ENCODE data around the gene RELL2. TPM values are rescaled to one million over a fixed set of nuclear protein-coding genes. Genes with fewer than 3 reads are reported as not detected.

Gene RELL2
- total RNA-seq, 4 donors from 2014 or later, result 2.9 to 9.0 (median 5.7) TPM

GRCh38 chr5:141598391-141599345, 38.1 kb upstream of the RELL2 start:
- 56% methylated on average over 3 of the region's 3 CpGs for WGBS
- H3K4me1 ChIP-seq, result peaks cover 23% of the 10 kb centered on the region
- TF ChIP-seq POLR2AphosphoS5 (IDR thresholded peaks at IDR 0.05) (no peak), CTCF (IDR thresholded peaks at IDR 0.05) (no peak), POLR2A (IDR thresholded peaks at IDR 0.05) (no peak), EP300 (IDR thresholded peaks at IDR 0.05) (no peak)
- no peaks in the 10 kb centered on the region for H3K36me3 ChIP-seq
- no peaks in the 10 kb centered on the region for H3K27me3 ChIP-seq
- peak overlapping the region; percentile 21 for H3K27ac ChIP-seq
- no peaks in the 10 kb centered on the region for H3K9me3 ChIP-seq
- no peak for DNase-seq (ENCODE audit: low spot score in 2 of 2)
- no peak overlapping the region for H3K4me3 ChIP-seq

- Histone ChIP-seq H3K4me1 (peaks cover 53% of the 10 kb centered on the region), H3K9me3 (no peaks in the 10 kb centered on the region), H3K27me3 (no peaks in the 10 kb centered on the region), H3K27ac (peak overlapping the region; percentile 81), H3K36me3 (no peaks in the 10 kb centered on the region), H3K4me3 (no peak overlapping the region)
- 72% methylated on average over 1 of the region's 1 CpG for WGBS
- no peak for DNase-seq (ENCODE audit: low spot score in 2 of 2)
- TF ChIP-seq POLR2A (IDR thresholded peaks at IDR 0.05), result no peak
- TF ChIP-seq POLR2AphosphoS5 (IDR thresholded peaks at IDR 0.05), result no peak
- no peak for TF ChIP-seq EP300 (IDR thresholded peaks at IDR 0.05)
- TF ChIP-seq CTCF (IDR thresholded peaks at IDR 0.05), result no peak
Measured at GRCh38 chr5:141602606-141603005, 34.2 kb upstream of the RELL2 start.

- H3K36me3 ChIP-seq, result no peaks in the 10 kb centered on the region
- peak; percentile 83 to 86 for DNase-seq (ENCODE audit: low spot score in 2 of 2)
- H3K9me3 ChIP-seq, result no peaks in the 10 kb centered on the region
- H3K27me3 ChIP-seq, result no peaks in the 10 kb centered on the region
- H3K4me3 ChIP-seq, result no peak overlapping the region
- WGBS, result 35% methylated on average over 6 of the region's 6 CpGs
- peak overlapping the region; percentile 81 for H3K27ac ChIP-seq
- peaks cover 47% of the 10 kb centered on the region for H3K4me1 ChIP-seq
- TF ChIP-seq POLR2A (IDR thresholded peaks at IDR 0.05) (no peak), POLR2AphosphoS5 (IDR thresholded peaks at IDR 0.05) (peak in 2 of 3 donors; percentile 53 to 89)
Measured at GRCh38 chr5:141603923-141604717, 32.7 kb upstream of the RELL2 start.

GRCh38 chr5:141605523-141606277, 31.1 kb upstream of the RELL2 start:
- peaks cover 47% of the 10 kb centered on the region for H3K4me1 ChIP-seq

More at GRCh38 chr5:141605523-141606277, 31.1 kb upstream of the RELL2 start:
- no peak for DNase-seq (ENCODE audit: low spot score in 2 of 2)
- Histone ChIP-seq H3K27me3 (no peaks in the 10 kb centered on the region), H3K9me3 (no peaks in the 10 kb centered on the region), H3K4me3 (no peak overlapping the region), H3K27ac (peak overlapping the region; percentile 81), H3K36me3 (no peaks in the 10 kb centered on the region)
- 59% methylated on average over 6 of the region's 6 CpGs for WGBS
- no peak for TF ChIP-seq CTCF (IDR thresholded peaks at IDR 0.05)
- no peak for TF ChIP-seq POLR2AphosphoS5 (IDR thresholded peaks at IDR 0.05)
- no peak for TF ChIP-seq EP300 (IDR thresholded peaks at IDR 0.05)
- TF ChIP-seq POLR2A (IDR thresholded peaks at IDR 0.05), result no peak
